Memory B cell (primary cell): ENCODE results near the gene CEP55.

ENCODE experiments used
- ATAC-seq: fragments of 150-1000 bp; cut with Tn5 transposase; 2 replicates; pipeline ENCODE4 v1.10.0; 2021; ENCODE audit warnings: low read depth, mild to moderate bottlenecking, moderate library complexity
- DNase-seq, 2 donors: peaks; one replicate each; pipeline ENCODE4 v3.0.0; 2022; ENCODE audit warnings: low spot score in 2 of 2
- H3K27ac Mint-ChIP-seq: one replicate; pipeline ENCODE4 v1.8.0; 2022; ENCODE audit warnings: mild to moderate bottlenecking, moderate library complexity, mixed read lengths
- H3K27me3 Mint-ChIP-seq: one replicate; pipeline ENCODE4 v1.8.0; 2022; ENCODE audit warnings: mixed read lengths
- H3K36me3 Mint-ChIP-seq: one replicate; pipeline ENCODE4 v1.8.0; 2022; ENCODE audit warnings: mild to moderate bottlenecking, mixed read lengths
- H3K4me1 Mint-ChIP-seq: one replicate; pipeline ENCODE4 v1.8.0; 2022; ENCODE audit warnings: mixed read lengths
- H3K4me3 Mint-ChIP-seq: one replicate; pipeline ENCODE4 v1.8.0; 2022; ENCODE audit warnings: mild to moderate bottlenecking, moderate library complexity, mixed read lengths
- H3K9me3 Mint-ChIP-seq: one replicate; pipeline ENCODE4 v1.8.0; 2022; ENCODE audit warnings: mixed read lengths

CEP55 gene

DNA sequence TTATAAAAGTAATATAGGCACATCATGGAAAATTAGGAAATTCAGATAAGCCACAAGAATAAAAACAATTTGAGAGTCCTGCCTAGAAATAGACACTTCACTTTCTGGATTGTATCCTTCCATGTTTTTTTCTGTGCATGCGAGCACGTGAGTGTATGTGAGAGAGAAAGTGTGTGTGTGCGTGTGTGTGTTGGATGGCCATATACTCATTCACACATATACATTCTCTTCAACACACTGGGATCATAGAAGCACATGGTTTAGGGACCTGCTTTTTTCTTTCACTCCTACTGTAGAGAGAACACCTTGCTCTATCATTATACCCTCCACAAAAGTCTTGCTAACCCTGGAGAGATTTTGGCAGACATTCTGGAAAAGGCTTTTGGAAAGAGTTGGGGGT lies 77.5 kb downstream of the CEP55 start:
- ATAC-seq, result no peak
- peaks cover 3% of the 10 kb centered on the region for H3K4me1 Mint-ChIP-seq
- H3K9me3 Mint-ChIP-seq, result no peaks in the 10 kb centered on the region
- H3K27me3 Mint-ChIP-seq, result peaks cover 20% of the 10 kb centered on the region
- no peak overlapping the region for H3K4me3 Mint-ChIP-seq
- DNase-seq, result no peak
- no peak overlapping the region for H3K27ac Mint-ChIP-seq
- no peaks in the 10 kb centered on the region for H3K36me3 Mint-ChIP-seq

DNA sequence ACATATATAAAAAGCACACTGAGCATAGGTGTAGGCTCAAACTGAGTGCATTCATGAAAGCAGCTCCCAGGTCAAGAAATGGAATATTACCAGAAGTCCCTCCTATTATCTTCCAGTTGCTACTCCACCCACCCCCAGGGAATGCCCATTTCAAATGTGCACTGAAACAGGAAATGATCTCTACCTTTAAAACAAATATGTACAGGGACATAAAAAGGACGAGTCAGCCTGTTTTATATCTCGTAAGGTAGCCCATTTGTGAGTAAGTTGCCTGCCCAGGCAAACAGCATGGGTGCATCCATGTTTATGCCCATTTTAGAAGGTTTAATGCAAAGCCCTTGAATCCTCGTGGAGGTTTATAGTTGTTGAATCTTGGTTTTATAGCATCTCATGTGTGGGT lies 80.5 kb downstream of the CEP55 start:
- DNase-seq (no peak), ATAC-seq (no peak)
- Mint-ChIP-seq H3K4me3 (no peak overlapping the region), H3K36me3 (no peaks in the 10 kb centered on the region), H3K27me3 (peaks cover 22% of the 10 kb centered on the region), H3K9me3 (peaks cover 10% of the 10 kb centered on the region), H3K27ac (no peak overlapping the region), H3K4me1 (peaks cover 3% of the 10 kb centered on the region)

DNA sequence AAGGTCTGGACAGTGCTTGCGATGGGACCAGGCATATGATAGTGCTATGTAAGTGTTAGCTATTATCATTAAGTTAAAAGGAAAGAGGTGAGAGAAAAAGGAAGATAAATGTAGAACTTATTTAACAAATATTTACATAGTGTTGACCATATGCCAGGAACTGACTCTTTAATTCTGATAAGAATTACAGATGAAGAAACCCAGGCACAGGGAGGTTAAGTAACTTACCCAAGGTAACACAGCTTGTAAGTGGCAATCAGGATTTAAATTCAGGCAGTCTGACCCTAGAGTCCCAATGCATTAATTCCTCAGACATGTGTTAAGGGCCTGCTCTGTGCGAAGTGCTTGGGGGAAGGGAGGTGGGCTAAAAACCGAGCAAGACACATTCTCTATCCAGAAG lies 81.2 kb downstream of the CEP55 start:
- Mint-ChIP-seq H3K4me1 (peaks cover 3% of the 10 kb centered on the region), H3K9me3 (peaks cover 10% of the 10 kb centered on the region), H3K27ac (no peak overlapping the region), H3K4me3 (no peak overlapping the region), H3K27me3 (peaks cover 18% of the 10 kb centered on the region), H3K36me3 (no peaks in the 10 kb centered on the region)
- DNase-seq (no peak), ATAC-seq (no peak)
